K562 (cell line): ENCODE data around the gene MAP3K19. TPM values are rescaled to one million over a fixed set of nuclear protein-coding genes. Genes with fewer than 3 reads are reported as not detected.
"Not testable (repeated sequence)": the region's sequence is repeated elsewhere in the genome, so short reads cannot be mapped to it uniquely, and the experiment has no call there.

Source experiments
- ATAC-seq: fragments of 200-7000 bp; cut with Tn5 transposase; 3 replicates; pipeline ENCODE4 v1.9.1; 2020; ENCODE audit warnings: moderate library complexity
- BruUV-seq: library from RNA; stranded (reverse); fragments of 400-500 nt; replicated peaks from 2 replicates; lab custom pipeline; 2021; lab: Mats Ljungman, UMichigan
- CTCF ChIA-PET: fragments of 300-600 bp; formaldehyde crosslinking; extraction: SDS; loops from one replicate; lab custom pipeline; 2021; ENCODE audit warnings: low intra/inter-chr PET ratio; lab: Yijun Ruan, JAX
- POLR2A ChIA-PET: fragments of 300-600, 350-650 bp; sonication (Branson Sonifier 250); formaldehyde crosslinking; extraction: SDS; loops from one replicate; lab custom pipeline; 2021; ENCODE audit warnings: antibody characterized with exemption, inconsistent platforms; lab: Yijun Ruan, JAX
- DNase-seq, 4 experiments: peaks; one replicate each; pipeline versions ENCODE4 v3.0.0 to v3.0.0-alpha.2; 2011 to 2018; ENCODE audit warnings: low spot score in 3 of 4, mixed read lengths in 3 of 4; ENCODE audit errors: extremely low read depth in 1 of 4
- FAIRE-seq: peaks from 2 replicates; lab custom pipeline; 2011; peaks lifted over from hg19 to GRCh38; lab: Jason Lieb, UNC
- H2AFZ ChIP-seq: 2 replicates; pipeline ENCODE4 v1.6.0; 2011; ENCODE audit warnings: low read depth, low read length, control low read depth, inconsistent platforms
- H3K27ac ChIP-seq: fragments of 200-600 bp; 3 replicates; pipeline ENCODE4 v1.8.0; 2011; ENCODE audit warnings: low read depth, mild to moderate bottlenecking, control low read depth, inconsistent platforms, low read length, moderate library complexity, mixed read lengths; ENCODE audit errors: extremely low read depth
- H3K27me3 ChIP-seq, 2 experiments: fragments of 300-600 bp in 1 of 2; 2 replicates in 1 of 2; 3 replicates in 1 of 2; pipeline versions ENCODE4 v1.6.0 to v1.8.0; 2011; ENCODE audit warnings: inconsistent platforms in 2 of 2, low read length in 2 of 2, mild to moderate bottlenecking in 1 of 2, mixed read lengths in 1 of 2, moderate library complexity in 1 of 2; ENCODE audit not compliant: control insufficient read depth in 2 of 2, insufficient read depth in 2 of 2
- H3K36me3 ChIP-seq: fragments of 300-600 bp; 3 replicates; pipeline ENCODE4 v1.8.0; 2011; ENCODE audit warnings: mild to moderate bottlenecking, low read length, inconsistent platforms; ENCODE audit not compliant: control insufficient read depth, insufficient read depth
- H3K4me1 ChIP-seq, 2 experiments: fragments of 200-600 bp in 1 of 2; replicated peaks in 1 of 2; 2 replicates in 1 of 2; 3 replicates in 1 of 2; pipeline versions ENCODE4 v1.5.1 to v1.8.0; 2011; ENCODE audit warnings: inconsistent platforms in 2 of 2, low read length in 2 of 2, mild to moderate bottlenecking in 1 of 2, mixed read lengths in 1 of 2, moderate library complexity in 1 of 2; ENCODE audit not compliant: control insufficient read depth in 2 of 2, insufficient read depth in 2 of 2
- H3K4me2 ChIP-seq: 2 replicates; pipeline ENCODE4 v1.6.1; 2011; ENCODE audit warnings: low read length, control low read depth, inconsistent platforms, mixed read lengths; ENCODE audit not compliant: insufficient read depth
- H3K4me3 ChIP-seq: fragments of 200-600 bp; sonication (generic), shearing (Covaris generic); 2 replicates; pipeline ENCODE4 v1.5.1; 2016; ENCODE audit warnings: control low read depth, inconsistent platforms
- H3K79me2 ChIP-seq: fragments of 200-600 bp; 3 replicates; pipeline ENCODE4 v1.8.0; 2011; ENCODE audit warnings: low read length, inconsistent platforms; ENCODE audit not compliant: control insufficient read depth, insufficient read depth
- H3K9ac ChIP-seq, 2 experiments: 2 replicates each; pipeline versions ENCODE4 v1.6.0 to v1.6.1; 2011; ENCODE audit warnings: low read depth in 2 of 2, low read length in 2 of 2, control low read depth in 1 of 2, inconsistent platforms in 1 of 2, mild to moderate bottlenecking in 1 of 2, mixed read lengths in 1 of 2; ENCODE audit not compliant: insufficient read depth in 1 of 2
- H3K9me1 ChIP-seq: one replicate; pipeline ENCODE4 v1.6.0; 2011; ENCODE audit warnings: inconsistent platforms, mild to moderate bottlenecking, low read length, moderate library complexity; ENCODE audit not compliant: control insufficient read depth, insufficient read depth
- H3K9me3 ChIP-seq: replicated peaks from 2 replicates; pipeline ENCODE4 v1.5.1; 2011; ENCODE audit warnings: low read depth, low read length, inconsistent platforms; ENCODE audit not compliant: control insufficient read depth, insufficient read depth
- H4K20me1 ChIP-seq: replicated peaks from 2 replicates; pipeline ENCODE4 v1.6.1; 2011; ENCODE audit warnings: low read length, inconsistent platforms, mixed read lengths; ENCODE audit not compliant: control insufficient read depth, insufficient read depth
- BCOR ChIP-seq: fragments of 450-650 bp; IDR thresholded peaks from 2 replicates; pipeline ENCODE4 v1.6.1; 2016
- CHAMP1 ChIP-seq: fragments of 450-650 bp; IDR thresholded peaks from 2 replicates; pipeline ENCODE4 v1.6.1; 2016; ENCODE audit warnings: mild to moderate bottlenecking
- FOXM1 ChIP-seq, 2 experiments: fragments of 450-650 bp in 1 of 2; sonication (generic) in 1 of 2; formaldehyde crosslinking in 1 of 2; IDR thresholded peaks; 2 replicates each; pipeline versions ENCODE4 v1.6.1 to v1.9.0; 2017 to 2022; ENCODE audit warnings: low read depth in 2 of 2, mild to moderate bottlenecking in 2 of 2, missing genetic modification reagents in 1 of 2, moderate library complexity in 1 of 2
- KDM1A ChIP-seq, 2 experiments: fragments of 450-650 bp; IDR thresholded peaks; 2 replicates each; pipeline ENCODE4 v1.6.1; 2016; ENCODE audit warnings: mild to moderate bottlenecking in 2 of 2
- MBD2 ChIP-seq: sonication (generic); IDR thresholded peaks from 2 replicates; pipeline ENCODE4 v1.6.1; 2016; ENCODE audit warnings: low read depth, borderline replicate concordance
- MCM7 ChIP-seq, 2 experiments: fragments of 450-650 bp; IDR thresholded peaks; 2 replicates each; pipeline ENCODE4 v1.6.1; 2016 to 2018
- MTF1 ChIP-seq: fragments of 250-450 bp; sonication (Bioruptor Pico); IDR thresholded peaks from 2 replicates; pipeline ENCODE4 v1.9.0; 2021; ENCODE audit warnings: moderate library complexity, mild to moderate bottlenecking, inconsistent platforms, borderline replicate concordance
- SMARCA4 ChIP-seq: fragments of 450-650 bp; IDR thresholded peaks from 2 replicates; pipeline ENCODE4 v1.6.1; 2016
- SRF ChIP-seq, 2 experiments: fragments of 250-450, 450-650 bp in 1 of 2; sonication (Bioruptor Pico) in 1 of 2; sonication (generic) in 1 of 2; formaldehyde crosslinking; IDR thresholded peaks; 2 replicates each; pipeline versions ENCODE4 v1.5.0 to v1.5.1; 2020 to 2022; ENCODE audit warnings: mild to moderate bottlenecking in 1 of 2, missing genetic modification reagents in 1 of 2
- ZNF146 ChIP-seq: IDR thresholded peaks from one replicate; pipeline ENCODE4 v1.6.1; 2018; ENCODE audit warnings: missing compliant biosample characterization; ENCODE audit not compliant: unreplicated experiment
- WGBS: fragments of 100-300 bp; shearing (Covaris generic); methylation state at CpG from one replicate; pipeline ENCODE4 v1.1.6; 2016; ENCODE audit warnings: low coverage, mixed read lengths; ENCODE audit not compliant: insufficient coverage; ENCODE audit errors: missing lambda C conversion rate; 5-methylcytosine and 5-hydroxymethylcytosine counted together
- in situ Hi-C: fragments of 300-500 bp; cut with MboI; formaldehyde crosslinking; loops from 4 replicates; pipeline ENCODE4 v1.15.0; 2018; ENCODE audit warnings: inconsistent platforms, mixed read lengths
- intact Hi-C: fragments of 100-400 bp; cut with micrococcal nuclease; formaldehyde crosslinking; loops from 2 replicates; pipeline ENCODE4 v1.14.2; 2022
- polyA plus RNA-seq, 8 experiments: library from polyadenylated mRNA; depleted of rRNA in 4 of 8; stranded (reverse) in 5 of 8; unstranded in 3 of 8; fragments of >200 nt; fragmentation: Nextera tagmentation in 2 of 8; fragmentation: Illumina TruSeq in 1 of 8; extraction: Ambion mirVana in 2 of 8; extraction: Trizol in 1 of 8; gene quantifications; 2 replicates each; pipeline versions ENCODE4 v1.2.1 to v1.2.3, GENCODE V29; 2011 to 2014; ENCODE audit warnings: inconsistent platforms in 1 of 8, missing spikeins in 1 of 8
- total RNA-seq, 7 experiments: library from RNA; depleted of rRNA in 6 of 7; stranded (reverse); fragments of >200 nt in 6 of 7; fragmentation: Illumina TruSeq in 2 of 7; extraction: Trizol in 2 of 7; gene quantifications; 2 replicates each; pipeline versions ENCODE4 v1.2.1 to v1.2.3, GENCODE V29; 2011 to 2021; ENCODE audit warnings: low replicate concordance in 1 of 7
- TF ChIP-seq, protein P1 (sequence below): fragments of 450-650 bp; IDR thresholded peaks from one replicate; pipeline ENCODE4 v1.6.1; 2018; ENCODE audit warnings: mild to moderate bottlenecking, moderate library complexity; ENCODE audit not compliant: partially characterized antibody

Gene MAP3K19
- total and polyA plus RNA-seq, 9 of the 15 experiments (the other 6 are each of a cell fraction or from before 2014, with no cell fraction given), result 0.29 TPM; not detected in 8

DNA sequence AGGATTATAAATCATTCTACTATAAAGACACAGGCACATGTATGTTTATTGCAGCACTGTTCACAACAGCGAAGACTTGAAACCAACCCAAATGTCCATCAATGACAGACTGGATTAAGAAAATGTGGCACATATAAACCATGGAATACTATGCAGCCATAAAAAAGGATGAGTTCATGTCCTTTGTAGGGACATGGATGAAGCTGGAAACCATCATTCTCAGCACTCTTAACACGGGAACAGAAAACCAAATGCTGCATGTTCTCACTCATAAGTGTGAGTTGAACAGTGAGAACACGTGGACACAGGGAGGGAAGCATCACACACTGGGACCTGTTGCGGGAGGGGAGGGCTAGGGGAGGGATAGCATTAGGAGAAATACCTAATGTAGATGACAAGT is 42.4 kb upstream of the MAP3K19 start:
- not testable (repeated sequence) for ATAC-seq, FAIRE-seq

DNA sequence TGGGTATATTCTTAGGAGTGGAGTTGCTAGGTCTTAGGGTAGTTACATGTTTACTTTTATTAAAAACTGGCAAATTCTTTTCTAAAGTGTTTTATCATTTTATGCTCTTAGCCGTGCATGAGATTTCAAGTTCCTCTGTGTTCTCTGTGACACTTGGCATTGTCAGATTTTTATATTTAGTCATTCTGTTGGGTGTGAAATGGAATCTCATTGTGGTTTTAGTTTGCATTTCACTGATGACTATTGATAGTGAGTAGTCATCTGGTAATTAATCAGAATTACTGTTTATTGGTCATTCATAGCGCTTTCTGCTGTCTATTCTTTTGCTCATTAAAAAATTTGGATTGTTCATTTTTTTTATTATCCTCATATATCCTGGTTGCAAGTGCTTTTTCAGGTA is 39.0 kb upstream of the MAP3K19 start:
- H3K4me2 ChIP-seq, result no peak overlapping the region
- no peak overlapping the region for H3K9ac ChIP-seq
- no peak for DNase-seq
- FAIRE-seq, result no peak
- H3K27ac ChIP-seq, result no peak overlapping the region
- H3K9me3 ChIP-seq, result no peaks in the 10 kb centered on the region
- H3K9me1 ChIP-seq, result no peaks in the 10 kb centered on the region
- no peak for ATAC-seq
- no peaks in the 10 kb centered on the region for H3K4me1 ChIP-seq
- intact Hi-C loops, result no loop called here
- CTCF ChIA-PET, result no interaction called here
- H3K36me3 ChIP-seq, result peaks cover 2% of the 10 kb centered on the region; the same call in 2 of the 3 replicates
- peaks cover 48% of the 10 kb centered on the region for H3K79me2 ChIP-seq
- 100% methylated on average over 2 of the region's 2 CpGs for WGBS
- H3K4me3 ChIP-seq, result no peak overlapping the region
- in situ Hi-C loops, result no loop called here
- H2AFZ ChIP-seq, result no peak overlapping the region
- no peaks in the 10 kb centered on the region for H3K27me3 ChIP-seq
- no peaks in the 10 kb centered on the region for H4K20me1 ChIP-seq
- POLR2A ChIA-PET, result interaction anchor here (0.6 kb wide), 1 partner anchor 68 kb away, joined by 3 read pairs; no protein-coding TSS in a partner anchor
- no TSS peak for BruUV-seq
- TF ChIP-seq FOXM1 (IDR thresholded peaks at IDR 0.05; ENCODE audit: low read depth) (no peak), FOXM1 (CRISPR knock-in tag; IDR thresholded peaks at IDR 0.05; ENCODE audit: low read depth) (no peak), MTF1 (CRISPR knock-in tag) (no peak), CHAMP1 (no peak), SMARCA4 (no peak), MBD2 (no peak), MCM7 (IDR thresholded peaks at IDR 0.05) (no peak), SRF (CRISPR knock-in tag; IDR thresholded peaks at IDR 0.05) (no peak)
- TF ChIP-seq, protein P1, sequence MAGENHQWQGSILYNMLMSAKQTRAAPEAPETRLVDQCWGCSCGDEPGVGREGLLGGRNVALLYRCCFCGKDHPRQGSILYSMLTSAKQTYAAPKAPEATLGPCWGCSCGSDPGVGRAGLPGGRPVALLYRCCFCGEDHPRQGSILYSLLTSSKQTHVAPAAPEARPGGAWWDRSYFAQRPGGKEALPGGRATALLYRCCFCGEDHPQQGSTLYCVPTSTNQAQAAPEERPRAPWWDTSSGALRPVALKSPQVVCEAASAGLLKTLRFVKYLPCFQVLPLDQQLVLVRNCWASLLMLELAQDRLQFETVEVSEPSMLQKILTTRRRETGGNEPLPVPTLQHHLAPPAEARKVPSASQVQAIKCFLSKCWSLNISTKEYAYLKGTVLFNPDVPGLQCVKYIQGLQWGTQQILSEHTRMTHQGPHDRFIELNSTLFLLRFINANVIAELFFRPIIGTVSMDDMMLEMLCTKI, result no peak

More for the DNA sequence above, 42.4 kb upstream of the MAP3K19 start:
- 0 out of 4 replicates have a peak, but pooled peaks of 1 of the 2 experiments have one; percentile 23 for TF ChIP-seq KDM1A (IDR thresholded peaks at IDR 0.05)
- TF ChIP-seq ZNF146 (CRISPR knock-in tag), result peak; percentile 89
- peak; percentile 52; the same call in 1 of the 2 replicates for TF ChIP-seq BCOR
- H3K4me3 ChIP-seq, H3K27me3 ChIP-seq, H3K9me1 ChIP-seq, H3K9ac ChIP-seq, CTCF ChIA-PET, in situ Hi-C loops, BruUV-seq, DNase-seq, H2AFZ ChIP-seq, H3K9me3 ChIP-seq, H3K4me2 ChIP-seq, POLR2A ChIA-PET, intact Hi-C loops, H4K20me1 ChIP-seq, H3K4me1 ChIP-seq, H3K27ac ChIP-seq: not testable (repeated sequence)
- Histone ChIP-seq H3K36me3 (peaks cover 23% of the 10 kb centered on the region), H3K79me2 (peaks cover 38% of the 10 kb centered on the region)
- 96% methylated on average over 4 of the region's 4 CpGs for WGBS
